ENCODE data around the gene AAR2. TPM values are rescaled to one million over a fixed set of nuclear protein-coding genes. Genes with fewer than 3 reads are reported as not detected.

The AAR2 gene
- total RNA-seq, 1 experiment from 2014 or later, result 24.9 TPM

DNA sequence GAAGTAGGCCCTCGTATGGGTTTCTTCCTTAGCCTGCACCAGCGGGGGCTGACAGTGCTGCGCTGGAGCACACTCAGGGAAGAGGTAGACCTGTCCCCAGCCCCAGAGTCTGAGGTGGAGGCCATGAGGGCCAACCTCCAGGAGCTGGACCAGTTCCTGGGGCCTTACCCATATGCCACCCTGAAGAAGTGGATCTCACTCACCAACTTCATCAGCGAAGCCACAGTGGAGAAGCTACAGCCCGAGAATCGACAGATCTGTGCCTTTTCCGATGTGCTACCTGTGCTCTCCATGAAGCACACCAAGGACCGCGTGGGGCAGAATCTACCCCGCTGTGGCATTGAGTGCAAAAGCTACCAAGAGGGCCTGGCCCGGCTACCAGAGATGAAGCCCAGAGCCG, 3.8 kb downstream of the AAR2 start:
- peaks cover 71% of the 10 kb centered on the region for H3K79me2 ChIP-seq (ENCODE audit: low read length)

DNA sequence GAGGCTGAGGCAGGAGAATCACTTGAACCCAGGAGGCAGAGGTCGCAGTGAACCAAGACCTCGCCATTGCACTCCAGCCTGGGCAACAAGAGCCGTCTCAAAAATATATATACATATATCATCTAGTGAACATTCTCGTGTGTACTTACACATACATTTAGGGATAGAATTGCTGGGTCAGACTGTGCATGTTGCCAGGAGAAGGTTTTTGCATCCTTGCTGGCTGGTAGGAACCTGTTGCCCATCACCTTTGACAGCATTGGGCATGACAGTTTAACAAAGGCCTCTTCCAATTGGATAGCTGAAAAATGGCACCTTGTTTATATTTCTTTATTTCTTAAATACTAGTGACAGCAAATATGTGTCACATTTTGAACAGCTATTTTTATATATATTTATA, 5.4 kb downstream of the AAR2 start:
- 0 out of 2 replicates have a peak, but pooled peaks cover 6% of the 10 kb centered on the region for H4K20me1 ChIP-seq (ENCODE audit: insufficient read depth, low read depth, low read length)
- no peaks in the 10 kb centered on the region for H3K9me2 ChIP-seq (replicated peaks; ENCODE audit: insufficient read depth, low read length)
- peaks cover 61% of the 10 kb centered on the region for H3K79me2 ChIP-seq (ENCODE audit: low read length)
- no peak overlapping the region for H3K4me2 ChIP-seq (ENCODE audit: low read depth, low read length, poor library complexity, severe bottlenecking)
- no peak overlapping the region for H3K9ac ChIP-seq (ENCODE audit: low read length)
- H3K36me3 ChIP-seq (ENCODE audit: insufficient read depth, low read length), result peaks cover 33% of the 10 kb centered on the region; the same call in 1 of the 2 replicates
- H3K4me3 ChIP-seq (ENCODE audit: low read length), result no peak overlapping the region
- H3K9me3 ChIP-seq (ENCODE audit: low read length), result no peaks in the 10 kb centered on the region
- H3K27me3 ChIP-seq (ENCODE audit: low read length), result no peaks in the 10 kb centered on the region
- no peak overlapping the region for H2AFZ ChIP-seq (ENCODE audit: low read length)
- DNase-seq, result no peak
- no peak overlapping the region for H3K27ac ChIP-seq (ENCODE audit: low read length)
- peaks cover 11% of the 10 kb centered on the region for H3K4me1 ChIP-seq (ENCODE audit: low read length)

More for the DNA sequence above, 3.8 kb downstream of the AAR2 start:
- Histone ChIP-seq H3K9me2 (replicated peaks; ENCODE audit: insufficient read depth, low read length) (no peaks in the 10 kb centered on the region), H3K4me2 (ENCODE audit: low read depth, low read length, poor library complexity, severe bottlenecking) (no peak overlapping the region), H3K27ac (ENCODE audit: low read length) (no peak overlapping the region), H3K27me3 (ENCODE audit: low read length) (no peaks in the 10 kb centered on the region), H3K36me3 (ENCODE audit: insufficient read depth, low read length) (peaks cover 23% of the 10 kb centered on the region; the same call in 1 of the 2 replicates), H4K20me1 (ENCODE audit: insufficient read depth, low read depth, low read length) (0 out of 2 replicates have a peak, but pooled peaks cover 6% of the 10 kb centered on the region), H3K4me1 (ENCODE audit: low read length) (peaks cover 17% of the 10 kb centered on the region), H3K4me3 (ENCODE audit: low read length) (no peak overlapping the region), H3K9me3 (ENCODE audit: low read length) (no peaks in the 10 kb centered on the region), H3K9ac (ENCODE audit: low read length) (no peak overlapping the region), H2AFZ (ENCODE audit: low read length) (no peak overlapping the region)
- DNase-seq, result no peak

DNA sequence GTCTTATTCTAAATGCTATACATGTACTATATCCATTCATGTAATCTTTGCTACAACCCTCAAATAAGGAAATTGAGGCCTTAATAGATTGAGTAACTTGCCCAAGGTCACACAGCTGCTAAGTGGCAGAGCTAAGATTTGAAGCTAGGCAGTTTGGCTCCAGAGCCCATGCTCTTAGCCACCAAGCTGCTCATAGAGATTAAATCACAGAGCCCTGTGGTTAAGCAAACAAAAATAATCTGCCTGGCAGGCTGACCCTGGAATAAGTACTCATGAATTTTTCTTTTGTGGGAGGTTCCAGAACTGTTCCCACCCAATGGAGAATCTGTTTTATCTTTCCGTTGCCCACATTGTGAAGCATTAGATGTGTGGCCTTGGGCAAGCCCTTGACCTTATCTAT, 7.4 kb downstream of the AAR2 start:
- Histone ChIP-seq H2AFZ (ENCODE audit: low read length) (no peak overlapping the region), H3K9me2 (replicated peaks; ENCODE audit: insufficient read depth, low read length) (no peaks in the 10 kb centered on the region), H3K4me1 (ENCODE audit: low read length) (peaks cover 3% of the 10 kb centered on the region), H4K20me1 (ENCODE audit: insufficient read depth, low read depth, low read length) (no peaks in the 10 kb centered on the region), H3K4me2 (ENCODE audit: low read depth, low read length, poor library complexity, severe bottlenecking) (no peak overlapping the region), H3K9me3 (ENCODE audit: low read length) (no peaks in the 10 kb centered on the region), H3K27ac (ENCODE audit: low read length) (no peak overlapping the region), H3K4me3 (ENCODE audit: low read length) (no peak overlapping the region), H3K36me3 (ENCODE audit: insufficient read depth, low read length) (peaks cover 47% of the 10 kb centered on the region; the same call in 1 of the 2 replicates), H3K79me2 (ENCODE audit: low read length) (peaks cover 45% of the 10 kb centered on the region), H3K27me3 (ENCODE audit: low read length) (no peaks in the 10 kb centered on the region), H3K9ac (ENCODE audit: low read length) (no peak overlapping the region)
- DNase-seq, result no peak

DNA sequence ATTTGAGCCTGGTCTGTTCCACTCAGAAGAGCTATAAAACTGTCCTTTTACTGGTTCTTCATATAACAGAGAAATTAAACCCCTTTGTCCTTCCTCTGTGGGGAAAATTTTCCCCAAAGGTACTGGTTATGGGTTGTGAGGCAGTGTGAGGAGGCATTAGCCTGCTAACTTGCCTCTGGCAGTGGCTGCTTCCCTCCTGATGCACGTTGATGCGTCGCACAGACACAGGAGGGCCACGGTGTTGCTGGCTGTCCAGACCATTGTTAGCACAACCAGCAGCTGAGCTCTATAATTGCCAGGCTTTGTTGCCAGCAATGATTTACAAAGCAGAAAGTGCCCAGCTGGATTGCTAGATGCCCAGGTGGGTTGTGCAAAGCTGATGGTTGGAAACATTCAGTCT, 10.1 kb downstream of the AAR2 start:
- Histone ChIP-seq H3K79me2 (ENCODE audit: low read length) (peaks cover 41% of the 10 kb centered on the region), H2AFZ (ENCODE audit: low read length) (no peak overlapping the region), H4K20me1 (ENCODE audit: insufficient read depth, low read depth, low read length) (no peaks in the 10 kb centered on the region), H3K27me3 (ENCODE audit: low read length) (no peaks in the 10 kb centered on the region), H3K27ac (ENCODE audit: low read length) (no peak overlapping the region), H3K9me3 (ENCODE audit: low read length) (no peaks in the 10 kb centered on the region), H3K4me3 (ENCODE audit: low read length) (no peak overlapping the region), H3K4me1 (ENCODE audit: low read length) (peaks cover 15% of the 10 kb centered on the region), H3K9me2 (replicated peaks; ENCODE audit: insufficient read depth, low read length) (no peaks in the 10 kb centered on the region), H3K9ac (ENCODE audit: low read length) (no peak overlapping the region), H3K4me2 (ENCODE audit: low read depth, low read length, poor library complexity, severe bottlenecking) (no peak overlapping the region), H3K36me3 (ENCODE audit: insufficient read depth, low read length) (peaks cover 37% of the 10 kb centered on the region; the same call in 1 of the 2 replicates)
- no peak for DNase-seq

- H3K27me3 ChIP-seq (ENCODE audit: low read length), result no peaks in the 10 kb centered on the region
- H3K9me2 ChIP-seq (replicated peaks; ENCODE audit: insufficient read depth, low read length), result no peaks in the 10 kb centered on the region
- H3K79me2 ChIP-seq (ENCODE audit: low read length), result peaks cover 34% of the 10 kb centered on the region
- H3K27ac ChIP-seq (ENCODE audit: low read length), result no peak overlapping the region
- no peak overlapping the region for H3K4me2 ChIP-seq (ENCODE audit: low read depth, low read length, poor library complexity, severe bottlenecking)
- DNase-seq, result no peak
- H3K4me1 ChIP-seq (ENCODE audit: low read length), result peaks cover 15% of the 10 kb centered on the region
- H4K20me1 ChIP-seq (ENCODE audit: insufficient read depth, low read depth, low read length), result peaks cover 10% of the 10 kb centered on the region; the same call in 1 of the 2 replicates
- no peak overlapping the region for H2AFZ ChIP-seq (ENCODE audit: low read length)
- H3K36me3 ChIP-seq (ENCODE audit: insufficient read depth, low read length), result peaks cover 33% of the 10 kb centered on the region; the same call in 1 of the 2 replicates
- H3K4me3 ChIP-seq (ENCODE audit: low read length), result no peak overlapping the region
- H3K9ac ChIP-seq (ENCODE audit: low read length), result no peak overlapping the region
- H3K9me3 ChIP-seq (ENCODE audit: low read length), result no peaks in the 10 kb centered on the region
Measured at GRCh38 chr20:36248836-36249235, 12.6 kb downstream of the AAR2 start.

DNA sequence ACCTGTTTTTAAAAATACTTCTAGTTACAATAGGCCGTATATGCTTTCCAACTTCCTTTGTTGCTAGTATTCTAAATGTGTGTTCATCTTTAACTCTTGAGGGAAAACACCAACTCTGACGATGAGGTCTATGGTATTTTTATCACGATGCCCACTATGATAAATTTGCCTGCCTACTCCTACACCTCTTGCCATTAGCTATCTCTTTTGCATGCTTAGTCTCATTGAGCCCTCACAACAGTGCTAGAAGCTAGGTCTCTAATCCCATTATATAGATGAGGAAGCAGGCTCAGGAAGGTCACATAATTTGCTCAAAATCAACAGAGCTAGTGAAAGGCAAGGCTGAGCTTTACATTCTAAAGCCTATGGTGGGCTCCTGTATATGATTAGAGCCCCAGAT, 13.2 kb downstream of the AAR2 start:
- peaks cover 34% of the 10 kb centered on the region for H3K79me2 ChIP-seq (ENCODE audit: low read length)
- no peak overlapping the region for H3K9ac ChIP-seq (ENCODE audit: low read length)
- peak; percentile 51 for DNase-seq
- peaks cover 10% of the 10 kb centered on the region; the same call in 1 of the 2 replicates for H4K20me1 ChIP-seq (ENCODE audit: insufficient read depth, low read depth, low read length)
- no peak overlapping the region for H3K4me2 ChIP-seq (ENCODE audit: low read depth, low read length, poor library complexity, severe bottlenecking)
- H3K4me3 ChIP-seq (ENCODE audit: low read length), result no peak overlapping the region
- peaks cover 28% of the 10 kb centered on the region; the same call in 1 of the 2 replicates for H3K36me3 ChIP-seq (ENCODE audit: insufficient read depth, low read length)
- H3K4me1 ChIP-seq (ENCODE audit: low read length), result peaks cover 15% of the 10 kb centered on the region
- no peaks in the 10 kb centered on the region for H3K9me2 ChIP-seq (replicated peaks; ENCODE audit: insufficient read depth, low read length)
- H3K27ac ChIP-seq (ENCODE audit: low read length), result no peak overlapping the region
- no peaks in the 10 kb centered on the region for H3K27me3 ChIP-seq (ENCODE audit: low read length)
- H2AFZ ChIP-seq (ENCODE audit: low read length), result no peak overlapping the region
- H3K9me3 ChIP-seq (ENCODE audit: low read length), result no peaks in the 10 kb centered on the region

DNA sequence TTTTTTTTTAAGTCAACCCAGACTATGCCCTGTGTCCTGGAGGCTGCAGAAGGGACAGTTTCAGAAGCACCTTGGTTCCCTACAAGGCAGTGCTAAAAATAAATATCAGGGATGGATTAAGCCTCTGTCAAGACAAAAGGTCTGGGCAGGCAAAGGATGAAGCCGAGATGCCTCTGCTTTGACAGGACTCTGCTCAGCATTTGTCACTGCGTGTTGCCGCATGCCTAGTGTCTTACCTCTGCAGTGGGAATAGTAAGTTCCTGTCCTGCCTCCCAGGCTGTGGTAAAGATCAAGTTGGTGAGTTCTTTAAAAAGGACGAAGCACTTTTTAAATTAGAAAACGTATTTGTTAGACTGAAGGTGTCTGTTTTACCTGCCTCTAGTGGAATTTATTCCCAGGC, 15.1 kb downstream of the AAR2 start:
- no peaks in the 10 kb centered on the region for H3K27me3 ChIP-seq (ENCODE audit: low read length)
- H3K9ac ChIP-seq (ENCODE audit: low read length), result no peak overlapping the region
- H2AFZ ChIP-seq (ENCODE audit: low read length), result no peak overlapping the region
- H3K79me2 ChIP-seq (ENCODE audit: low read length), result peaks cover 34% of the 10 kb centered on the region
- DNase-seq, result no peak
- peaks cover 24% of the 10 kb centered on the region; the same call in 1 of the 2 replicates for H3K36me3 ChIP-seq (ENCODE audit: insufficient read depth, low read length)
- no peaks in the 10 kb centered on the region for H3K9me3 ChIP-seq (ENCODE audit: low read length)
- no peaks in the 10 kb centered on the region for H3K9me2 ChIP-seq (replicated peaks; ENCODE audit: insufficient read depth, low read length)
- no peak overlapping the region for H3K4me3 ChIP-seq (ENCODE audit: low read length)
- H4K20me1 ChIP-seq (ENCODE audit: insufficient read depth, low read depth, low read length), result peaks cover 16% of the 10 kb centered on the region; the same call in 1 of the 2 replicates
- no peak overlapping the region for H3K4me2 ChIP-seq (ENCODE audit: low read depth, low read length, poor library complexity, severe bottlenecking)
- no peak overlapping the region for H3K27ac ChIP-seq (ENCODE audit: low read length)
- peaks cover 15% of the 10 kb centered on the region for H3K4me1 ChIP-seq (ENCODE audit: low read length)

DNA sequence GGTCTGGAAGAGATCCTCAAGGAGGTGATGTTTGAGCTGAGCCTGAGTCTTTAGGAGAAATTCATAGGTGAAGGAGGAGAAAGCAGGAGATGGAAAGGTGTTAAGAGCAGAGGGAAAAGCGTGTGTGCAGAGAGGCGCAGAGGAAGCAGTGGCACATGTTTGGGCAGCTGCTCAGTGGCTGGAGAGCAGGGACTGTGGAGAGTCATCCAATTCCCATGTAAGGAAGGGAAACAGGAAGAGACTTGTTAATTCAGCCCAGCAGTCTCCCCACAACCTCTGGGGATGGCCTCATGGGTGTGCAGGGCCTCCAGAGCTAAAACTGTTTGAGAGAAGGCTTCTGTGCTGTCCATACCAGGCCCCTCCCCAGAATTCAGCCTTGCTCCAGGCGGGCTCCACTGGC, 16.2 kb downstream of the AAR2 start:
- H3K27me3 ChIP-seq (ENCODE audit: low read length), result no peaks in the 10 kb centered on the region
- H3K9ac ChIP-seq (ENCODE audit: low read length), result no peak overlapping the region
- no peaks in the 10 kb centered on the region for H3K9me3 ChIP-seq (ENCODE audit: low read length)
- no peak overlapping the region for H3K27ac ChIP-seq (ENCODE audit: low read length)
- peaks cover 34% of the 10 kb centered on the region for H3K79me2 ChIP-seq (ENCODE audit: low read length)
- peaks cover 15% of the 10 kb centered on the region for H3K4me1 ChIP-seq (ENCODE audit: low read length)
- H3K36me3 ChIP-seq (ENCODE audit: insufficient read depth, low read length), result peaks cover 16% of the 10 kb centered on the region; the same call in 1 of the 2 replicates
- H2AFZ ChIP-seq (ENCODE audit: low read length), result no peak overlapping the region
- no peak overlapping the region for H3K4me2 ChIP-seq (ENCODE audit: low read depth, low read length, poor library complexity, severe bottlenecking)
- H3K4me3 ChIP-seq (ENCODE audit: low read length), result no peak overlapping the region
- H4K20me1 ChIP-seq (ENCODE audit: insufficient read depth, low read depth, low read length), result peaks cover 16% of the 10 kb centered on the region; the same call in 1 of the 2 replicates
- no peak for DNase-seq
- H3K9me2 ChIP-seq (replicated peaks; ENCODE audit: insufficient read depth, low read length), result no peaks in the 10 kb centered on the region
